ENCODE results near the gene CSRP2.

DNA sequence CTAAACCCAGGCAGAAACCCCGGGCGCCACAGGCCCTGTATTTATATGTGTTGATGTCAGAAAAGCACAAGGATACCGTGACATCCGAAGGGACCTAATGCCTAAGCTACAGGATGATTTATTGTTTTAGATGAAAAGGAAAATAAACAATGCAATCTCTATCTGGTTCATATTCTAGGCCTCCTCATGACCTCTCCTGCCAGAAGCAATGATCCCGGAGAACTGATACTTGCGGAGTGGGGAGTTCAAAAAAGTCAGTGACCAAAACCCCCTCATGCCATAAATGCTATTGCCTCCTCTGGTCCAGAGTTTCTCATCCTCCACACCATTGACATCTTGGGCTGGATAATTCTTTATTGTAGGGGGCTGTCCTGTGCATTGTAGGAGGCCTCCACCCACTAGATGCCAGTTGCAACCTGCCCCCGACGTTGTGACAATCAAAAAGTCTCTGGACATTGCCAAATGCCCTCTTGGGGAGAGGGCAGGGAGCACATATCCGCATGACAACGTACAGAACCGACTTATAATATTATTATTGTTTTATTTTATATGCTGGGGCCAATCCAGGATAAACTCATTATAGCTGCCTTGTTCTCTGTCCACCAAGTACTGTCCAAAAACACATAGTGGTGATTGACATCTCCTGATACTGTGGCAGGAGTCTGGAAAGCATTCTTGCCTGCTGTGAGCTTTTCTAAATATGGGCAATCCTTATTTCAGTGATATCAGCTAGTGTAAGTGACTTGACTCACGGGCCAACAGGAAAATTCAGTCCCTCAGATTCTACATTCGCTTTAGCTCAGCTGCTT lies 1.1 kb upstream of the CSRP2 start:
- TF ChIP-seq, protein P1, sequence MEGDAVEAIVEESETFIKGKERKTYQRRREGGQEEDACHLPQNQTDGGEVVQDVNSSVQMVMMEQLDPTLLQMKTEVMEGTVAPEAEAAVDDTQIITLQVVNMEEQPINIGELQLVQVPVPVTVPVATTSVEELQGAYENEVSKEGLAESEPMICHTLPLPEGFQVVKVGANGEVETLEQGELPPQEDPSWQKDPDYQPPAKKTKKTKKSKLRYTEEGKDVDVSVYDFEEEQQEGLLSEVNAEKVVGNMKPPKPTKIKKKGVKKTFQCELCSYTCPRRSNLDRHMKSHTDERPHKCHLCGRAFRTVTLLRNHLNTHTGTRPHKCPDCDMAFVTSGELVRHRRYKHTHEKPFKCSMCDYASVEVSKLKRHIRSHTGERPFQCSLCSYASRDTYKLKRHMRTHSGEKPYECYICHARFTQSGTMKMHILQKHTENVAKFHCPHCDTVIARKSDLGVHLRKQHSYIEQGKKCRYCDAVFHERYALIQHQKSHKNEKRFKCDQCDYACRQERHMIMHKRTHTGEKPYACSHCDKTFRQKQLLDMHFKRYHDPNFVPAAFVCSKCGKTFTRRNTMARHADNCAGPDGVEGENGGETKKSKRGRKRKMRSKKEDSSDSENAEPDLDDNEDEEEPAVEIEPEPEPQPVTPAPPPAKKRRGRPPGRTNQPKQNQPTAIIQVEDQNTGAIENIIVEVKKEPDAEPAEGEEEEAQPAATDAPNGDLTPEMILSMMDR (conservative IDR thresholded peaks at IDR 0.05 in 1 of 2, IDR thresholded peaks at IDR 0.05 in 1 of 2; ENCODE audit: low read depth in 1 of 2, low read length in 2 of 2): no peak
- TF ChIP-seq EZH2 (IDR thresholded peaks at IDR 0.05; ENCODE audit: low read length, missing control alignments): no peak

All from fibroblast of lung (primary cell).